MCF 10A (cell line): ENCODE data around the gene AIFM1. TPM values are rescaled to one million over a fixed set of nuclear protein-coding genes. Genes with fewer than 3 reads are reported as not detected.

Source experiments
- BruUV-seq: library from RNA; stranded (reverse); fragments of 400-500 nt; replicated peaks from 2 replicates; lab custom pipeline; 2021; lab: Mats Ljungman, UMichigan
- CTCF ChIA-PET: fragments of 300-600 bp; sonication (Branson Sonifier 250); formaldehyde crosslinking; extraction: SDS; loops from one replicate; lab custom pipeline; 2021; ENCODE audit warnings: antibody characterized with exemption, inconsistent platforms; lab: Yijun Ruan, JAX
- POLR2A ChIA-PET: fragments of 300-600, 350-650 bp; sonication (Branson Sonifier 250); formaldehyde crosslinking; extraction: SDS; loops from one replicate; lab custom pipeline; 2020; ENCODE audit warnings: antibody characterized with exemption, inconsistent platforms; lab: Yijun Ruan, JAX
- DNase-seq: peaks from one replicate; pipeline ENCODE4 v3.0.0-alpha.2; 2018; ENCODE audit not compliant: unreplicated experiment
- H3K27ac Mint-ChIP-seq: one replicate; pipeline ENCODE4 v1.8.0; 2022; ENCODE audit warnings: mild to moderate bottlenecking, low read depth, mixed read lengths; ENCODE audit not compliant: unreplicated experiment
- H3K27me3 Mint-ChIP-seq: one replicate; pipeline ENCODE4 v1.8.0; 2022; ENCODE audit warnings: mixed read lengths; ENCODE audit not compliant: insufficient read depth, unreplicated experiment
- H3K36me3 Mint-ChIP-seq: one replicate; pipeline ENCODE4 v1.8.0; 2022; ENCODE audit warnings: mild to moderate bottlenecking, moderate library complexity, mixed read lengths; ENCODE audit not compliant: insufficient read depth, unreplicated experiment
- H3K4me1 Mint-ChIP-seq: one replicate; pipeline ENCODE4 v1.8.0; 2022; ENCODE audit warnings: mixed read lengths; ENCODE audit not compliant: insufficient read depth, unreplicated experiment
- H3K4me3 Mint-ChIP-seq: one replicate; pipeline ENCODE4 v1.8.0; 2022; ENCODE audit warnings: mild to moderate bottlenecking, moderate library complexity, mixed read lengths; ENCODE audit not compliant: unreplicated experiment
- H3K9me3 Mint-ChIP-seq: one replicate; pipeline ENCODE4 v1.8.0; 2022; ENCODE audit warnings: mixed read lengths; ENCODE audit not compliant: unreplicated experiment
- intact Hi-C: fragments of 100-400 bp; cut with micrococcal nuclease; formaldehyde crosslinking; loops from 2 replicates; pipeline ENCODE4 v1.14.1; 2022
- total RNA-seq: library from RNA; stranded (reverse); gene quantifications from 2 replicates; pipeline ENCODE4 v1.2.3, GENCODE V29; 2022
- TF ChIP-seq, protein P1 (sequence below): fragments of 200-600 bp; IDR thresholded peaks from one replicate; pipeline ENCODE4 v1.8.0; 2022; ENCODE audit warnings: antibody characterized with exemption, mild to moderate bottlenecking; ENCODE audit not compliant: unreplicated experiment

Gene AIFM1
- total RNA-seq, 1 experiment from 2014 or later: 43.2 TPM

DNA sequence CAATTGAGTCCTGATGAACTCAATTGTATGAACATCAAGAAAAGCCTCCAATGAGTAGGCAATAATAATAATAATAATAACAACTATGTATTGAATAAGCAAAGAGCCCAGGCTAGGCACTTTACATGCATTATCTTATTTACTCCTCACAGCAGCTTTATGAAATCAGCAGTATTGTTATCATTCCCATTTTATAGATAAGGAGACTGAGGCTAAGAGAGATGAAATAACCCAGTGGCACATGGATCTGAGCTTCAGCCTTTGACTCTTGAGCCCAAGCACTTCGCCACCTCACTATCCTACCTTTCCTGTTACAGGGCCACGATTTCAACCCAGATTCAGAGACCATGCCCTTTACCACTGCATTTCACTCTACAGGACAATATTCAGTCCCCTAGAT, 9.3 kb upstream of the AIFM1 start:
- no TSS peak for BruUV-seq
- Mint-ChIP-seq H3K36me3 (no peaks in the 10 kb centered on the region), H3K9me3 (no peaks in the 10 kb centered on the region), H3K4me3 (no peak overlapping the region), H3K27ac (no peak overlapping the region), H3K4me1 (peaks cover 12% of the 10 kb centered on the region), H3K27me3 (peaks cover 48% of the 10 kb centered on the region)
- no peak for DNase-seq
- TF ChIP-seq, protein P1, sequence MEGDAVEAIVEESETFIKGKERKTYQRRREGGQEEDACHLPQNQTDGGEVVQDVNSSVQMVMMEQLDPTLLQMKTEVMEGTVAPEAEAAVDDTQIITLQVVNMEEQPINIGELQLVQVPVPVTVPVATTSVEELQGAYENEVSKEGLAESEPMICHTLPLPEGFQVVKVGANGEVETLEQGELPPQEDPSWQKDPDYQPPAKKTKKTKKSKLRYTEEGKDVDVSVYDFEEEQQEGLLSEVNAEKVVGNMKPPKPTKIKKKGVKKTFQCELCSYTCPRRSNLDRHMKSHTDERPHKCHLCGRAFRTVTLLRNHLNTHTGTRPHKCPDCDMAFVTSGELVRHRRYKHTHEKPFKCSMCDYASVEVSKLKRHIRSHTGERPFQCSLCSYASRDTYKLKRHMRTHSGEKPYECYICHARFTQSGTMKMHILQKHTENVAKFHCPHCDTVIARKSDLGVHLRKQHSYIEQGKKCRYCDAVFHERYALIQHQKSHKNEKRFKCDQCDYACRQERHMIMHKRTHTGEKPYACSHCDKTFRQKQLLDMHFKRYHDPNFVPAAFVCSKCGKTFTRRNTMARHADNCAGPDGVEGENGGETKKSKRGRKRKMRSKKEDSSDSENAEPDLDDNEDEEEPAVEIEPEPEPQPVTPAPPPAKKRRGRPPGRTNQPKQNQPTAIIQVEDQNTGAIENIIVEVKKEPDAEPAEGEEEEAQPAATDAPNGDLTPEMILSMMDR: no peak
- CTCF ChIA-PET: interaction anchor here (0.6 to 1.9 kb wide), 2 partner anchors 18 to 279 kb away, joined by 3 to 7 read pairs; no protein-coding TSS in a partner anchor
- intact Hi-C loops: no loop called here
- POLR2A ChIA-PET: no interaction called here

DNA sequence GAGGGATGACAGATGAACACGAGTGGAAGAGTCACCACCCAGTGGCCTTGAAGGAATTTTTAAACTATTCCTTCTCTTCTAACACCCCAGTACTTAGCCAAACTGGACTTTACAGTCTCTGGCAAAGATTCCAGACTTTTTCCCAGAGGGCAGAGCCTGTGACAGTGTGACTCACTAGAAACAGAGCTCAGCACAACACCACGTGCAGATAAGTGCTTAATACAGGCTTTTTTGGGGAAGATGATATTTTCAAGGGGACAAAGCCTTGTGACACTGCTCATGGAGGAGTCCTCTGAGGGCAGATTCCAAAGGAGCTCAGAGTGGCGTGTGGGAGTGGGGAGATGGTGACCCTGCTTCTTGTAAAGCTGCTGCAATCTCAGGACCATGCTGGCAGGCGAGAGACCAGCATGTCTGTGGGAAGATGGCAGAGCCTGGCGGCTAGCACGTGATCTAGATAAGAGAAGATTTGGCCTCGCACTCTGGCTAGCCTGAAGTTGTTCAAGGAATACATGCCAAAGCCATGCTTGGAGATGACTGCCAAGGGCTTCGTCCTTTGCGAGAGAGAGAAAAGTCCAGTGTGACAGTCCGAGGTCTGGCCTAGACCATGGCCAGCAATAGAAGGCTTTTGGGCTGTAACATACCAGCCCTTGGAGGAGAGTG, 8.5 kb upstream of the AIFM1 start:
- intact Hi-C loops: no loop called here
- BruUV-seq: no TSS peak
- Mint-ChIP-seq H3K27me3 (peaks cover 46% of the 10 kb centered on the region), H3K4me3 (no peak overlapping the region), H3K9me3 (no peaks in the 10 kb centered on the region), H3K4me1 (peaks cover 12% of the 10 kb centered on the region), H3K27ac (peak overlapping the region; percentile 46), H3K36me3 (no peaks in the 10 kb centered on the region)
- DNase-seq: peak; percentile 54
- POLR2A ChIA-PET: interaction anchor here (1.1 to 1.6 kb wide), 4 partner anchors 9 to 64 kb away, joined by 3 to 8 read pairs (median 4); partner anchors contain the start of genes AIFM1 and ELF4
- TF ChIP-seq, protein P1: no peak
- CTCF ChIA-PET: interaction anchor here (0.6 to 1.9 kb wide), 7 partner anchors 15 to 278 kb away, joined by 3 to 7 read pairs (median 3); no protein-coding TSS in a partner anchor

DNA sequence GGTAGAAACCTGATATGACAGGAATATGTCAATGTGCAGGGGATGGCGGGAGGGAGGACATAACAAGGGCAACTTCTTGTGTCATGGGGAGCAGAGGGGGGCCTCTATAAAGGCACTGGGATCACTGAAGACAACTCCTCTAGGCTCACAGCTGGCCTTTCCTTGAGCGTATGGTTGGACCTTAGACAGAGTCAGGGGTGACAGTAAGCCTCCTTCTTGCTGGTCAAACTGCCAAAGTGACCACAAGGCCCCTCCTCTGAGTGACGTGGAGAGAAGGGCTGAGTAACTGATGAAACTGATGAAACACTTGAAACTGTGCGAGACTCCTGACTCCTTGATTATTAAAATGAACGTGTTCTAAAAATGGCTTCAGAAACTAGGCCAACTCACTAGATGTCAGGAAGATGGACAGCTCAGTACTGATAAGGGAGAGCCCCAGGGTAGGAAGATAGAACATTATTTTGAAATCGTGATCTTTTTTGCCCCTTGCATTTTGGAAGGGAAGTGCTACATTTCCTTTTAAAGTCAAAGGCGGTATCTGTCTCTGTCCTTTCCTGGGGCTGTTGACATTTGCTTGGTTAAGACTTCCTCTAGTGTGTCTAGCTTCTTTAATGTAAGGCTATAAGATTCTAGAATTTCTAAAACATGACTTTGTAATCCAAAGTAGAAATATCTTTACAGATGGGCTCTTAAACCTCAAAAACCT, 7.7 kb upstream of the AIFM1 start:
- POLR2A ChIA-PET: interaction anchor here (1.1 to 1.6 kb wide), 4 partner anchors 8 to 63 kb away, joined by 3 to 8 read pairs (median 4); partner anchors contain the start of genes AIFM1 and ELF4
- no peaks in the 10 kb centered on the region for H3K36me3 Mint-ChIP-seq
- DNase-seq: peak; percentile 62

More for the DNA sequence above, 7.7 kb upstream of the AIFM1 start:
- Mint-ChIP-seq H3K27me3 (peaks cover 43% of the 10 kb centered on the region), H3K4me3 (no peak overlapping the region), H3K4me1 (peaks cover 12% of the 10 kb centered on the region), H3K9me3 (no peaks in the 10 kb centered on the region), H3K27ac (peak overlapping the region; percentile 46)
- BruUV-seq: TSS peak; percentile 71
- CTCF ChIA-PET: interaction anchor here (0.7 to 1.9 kb wide), 5 partner anchors 8 to 78 kb away, joined by 3 to 7 read pairs (median 3); partner anchors contain the start of gene AIFM1
- intact Hi-C loops: no loop called here
- TF ChIP-seq, protein P1: no peak
